Cortex of kidney (tissue), 1 donor: Measurements from ENCODE around the gene TENM4.

Experiments
- DNase-seq: peaks from one replicate; lab custom pipeline; 2025; lab: John Stamatoyannopoulos, UW

Gene TENM4

DNA sequence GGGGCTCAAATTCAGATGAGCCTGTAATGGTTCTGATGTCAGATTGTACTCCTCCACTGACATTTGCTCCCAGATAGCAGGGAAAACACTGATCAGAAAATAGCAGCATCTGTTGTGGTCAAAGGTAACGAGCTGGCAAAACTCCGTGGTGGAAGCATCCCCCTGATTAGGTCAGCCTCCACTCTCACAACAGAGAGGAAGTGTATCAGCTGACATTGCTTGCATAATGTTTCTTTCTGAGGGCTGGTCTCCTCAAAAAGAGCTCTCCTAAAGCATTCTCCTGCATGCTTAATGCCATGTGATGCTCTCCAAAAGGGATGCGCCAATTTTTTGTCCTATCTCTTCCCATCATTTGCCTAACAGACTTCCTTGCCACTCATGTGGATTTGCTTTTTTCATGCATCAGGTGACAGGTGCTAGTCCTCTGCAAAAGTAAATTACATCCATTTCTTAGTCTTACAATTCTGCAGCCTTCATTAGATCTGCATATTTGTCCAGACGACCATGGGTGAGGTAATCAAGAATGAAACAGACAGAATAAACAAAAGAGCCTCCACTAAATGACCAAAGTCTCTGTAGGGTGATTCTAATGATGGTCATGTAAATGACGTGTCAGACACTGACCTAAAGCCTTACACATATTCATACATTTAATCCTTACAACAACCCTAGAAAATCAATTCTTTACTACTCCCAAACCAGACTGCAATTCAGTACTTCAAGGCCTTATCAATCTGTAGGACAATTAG lies 6.4 kb upstream of the TENM4 start:
- DNase-seq: no peak

DNA sequence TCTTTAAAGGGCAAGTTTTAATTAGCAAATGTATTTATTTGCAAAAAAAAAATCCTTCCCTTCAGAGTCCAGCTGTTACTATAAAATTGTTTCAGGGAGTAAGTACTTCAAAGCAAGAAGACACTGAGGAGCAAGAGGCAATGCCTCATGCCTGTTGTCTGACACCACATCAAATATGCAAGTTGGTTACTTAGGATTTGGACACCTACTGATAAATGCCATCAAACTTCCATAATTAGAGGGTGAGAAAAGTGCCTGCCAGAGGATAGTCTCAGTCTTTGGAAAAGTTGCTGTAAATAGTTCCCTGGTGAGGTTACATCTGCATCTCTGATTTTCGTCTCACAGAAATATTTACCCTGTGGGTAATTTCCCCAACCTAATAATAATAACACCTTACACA lies 4.1 kb upstream of the TENM4 start:
- DNase-seq: no peak

DNA sequence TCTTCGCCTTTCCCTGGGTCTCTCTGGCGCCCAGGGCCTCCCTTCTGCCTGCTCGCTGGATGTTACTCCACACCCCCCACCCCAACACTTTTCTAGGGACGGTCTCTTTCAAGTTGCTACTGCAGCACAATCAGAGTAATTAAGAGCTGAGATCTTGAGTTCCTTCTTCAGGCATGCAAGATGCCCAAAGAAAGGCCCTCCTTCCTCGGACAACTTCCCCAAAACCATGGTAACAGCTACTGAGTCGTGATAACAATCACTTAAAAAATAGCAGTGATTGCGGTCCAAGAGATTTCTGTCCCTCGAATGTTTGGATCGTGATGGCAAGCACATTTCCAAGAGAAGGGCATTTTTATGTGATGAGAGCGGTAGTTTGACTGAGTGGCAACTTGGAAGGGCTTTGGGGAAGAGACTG lies 638 bp upstream of the TENM4 start:
- no peak for DNase-seq

DNA sequence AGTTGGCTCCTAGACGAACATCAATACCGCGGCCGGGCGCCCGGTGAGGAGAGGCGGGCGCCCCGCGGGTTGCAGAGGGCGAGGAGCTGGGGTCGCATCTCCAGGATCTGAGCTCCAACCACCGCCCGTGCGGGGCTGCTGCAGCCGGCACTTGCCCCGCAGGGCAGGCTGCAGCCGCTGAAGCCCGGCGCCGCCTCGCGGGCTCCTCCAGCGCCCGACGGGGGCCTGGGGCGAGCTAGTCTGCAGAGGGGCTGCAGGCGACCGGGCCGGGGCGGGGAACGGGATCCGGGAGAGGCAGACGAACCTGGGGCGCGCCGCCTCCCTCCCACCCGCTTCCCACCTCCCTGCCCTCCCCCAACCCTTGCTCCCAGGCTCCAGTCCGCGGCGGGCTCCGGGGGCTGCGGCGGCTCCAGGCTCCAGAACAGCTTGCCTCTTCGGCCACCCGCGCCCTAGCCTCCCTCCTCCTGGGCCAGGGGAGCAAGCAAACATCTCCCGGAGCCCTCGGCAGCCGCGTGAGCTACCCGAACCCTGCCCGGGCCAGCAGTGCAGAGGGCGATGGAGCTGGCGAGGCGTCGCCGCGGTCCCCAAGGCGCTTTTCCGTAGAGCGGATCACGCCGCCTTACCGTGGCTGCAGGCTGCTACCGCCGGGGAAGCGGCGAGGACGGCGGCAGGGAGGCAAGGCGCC lies 802 bp downstream of the TENM4 start:
- DNase-seq: no peak

GRCh38 chr11:79439410-79439885 lies 1.4 kb downstream of the TENM4 start:
- DNase-seq: no peak

DNA sequence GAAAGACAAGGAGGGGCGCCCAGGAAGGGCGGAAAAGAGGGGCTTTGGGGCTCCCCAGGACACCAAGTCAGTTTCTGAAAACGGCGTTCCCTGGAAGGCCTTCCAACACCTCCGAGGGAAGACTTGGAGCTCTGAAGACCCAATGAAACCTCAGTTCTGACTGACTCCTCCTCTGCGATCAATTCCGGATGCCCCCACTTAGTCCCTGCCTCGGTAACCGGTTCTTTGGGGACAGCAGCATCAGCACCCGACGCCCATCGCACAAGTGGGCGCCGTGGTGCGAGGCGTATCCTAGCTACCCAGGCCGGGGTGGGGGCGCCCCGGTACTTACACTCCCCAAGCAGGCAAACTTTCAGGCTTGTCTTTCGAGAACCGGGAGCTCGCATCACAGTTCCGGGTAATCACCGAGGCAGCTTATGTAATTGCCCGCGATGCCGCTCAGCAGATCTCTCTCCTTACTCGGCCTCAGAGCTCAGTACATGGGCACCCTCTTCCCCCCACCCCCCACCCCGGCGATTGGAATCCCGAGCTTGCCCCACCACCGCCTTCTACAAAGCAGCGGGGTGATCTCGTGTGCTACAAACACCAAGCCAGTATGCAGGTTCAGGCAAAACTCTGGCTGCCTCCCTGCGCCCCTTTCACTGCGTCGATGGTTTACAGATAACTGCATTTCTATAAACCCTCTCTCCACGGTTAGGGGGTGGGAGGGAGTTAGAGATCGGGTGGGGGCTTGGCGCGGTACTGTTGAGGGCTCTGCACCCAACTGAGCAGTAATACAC lies 2.0 kb downstream of the TENM4 start:
- no peak for DNase-seq

GRCh38 chr11:79437981-79438630 lies 2.7 kb downstream of the TENM4 start:
- DNase-seq: no peak

DNA sequence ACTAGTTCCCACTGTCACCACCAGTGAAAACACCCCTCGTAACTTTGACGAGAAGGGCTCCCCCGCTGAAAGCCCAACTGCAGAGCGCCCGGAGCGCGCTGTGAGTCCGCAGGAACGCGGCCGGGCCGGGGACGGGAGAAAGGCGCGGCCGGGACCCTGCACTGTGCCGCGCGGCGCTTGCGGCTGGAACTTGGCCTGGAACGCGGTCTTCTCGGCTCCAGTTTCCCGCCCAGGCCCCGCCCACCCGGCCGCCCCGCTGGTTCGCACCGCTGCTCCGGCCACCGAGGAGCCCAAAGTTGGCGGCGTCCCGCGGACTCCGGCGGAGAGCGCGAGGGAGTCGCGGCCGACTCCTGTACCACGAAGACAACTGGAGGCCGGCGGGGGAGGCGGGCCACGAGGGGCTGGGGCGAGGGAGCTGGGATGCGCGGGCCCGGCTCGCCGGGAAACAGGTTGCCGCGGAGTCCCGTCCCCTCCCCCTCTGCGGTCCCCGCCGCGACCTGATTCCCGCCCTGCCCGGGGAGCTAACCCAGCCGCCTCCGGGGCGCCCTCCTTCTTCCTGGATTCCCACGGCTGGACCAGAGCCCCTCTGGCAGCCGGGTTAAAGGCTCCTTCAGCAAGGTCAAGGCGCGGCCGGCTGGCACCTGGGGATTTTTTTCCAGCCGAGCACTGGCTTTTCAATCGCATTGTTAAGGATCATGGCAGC lies 3.4 kb downstream of the TENM4 start:
- no peak for DNase-seq

- DNase-seq: no peak
These were observed 3.9 kb downstream of the TENM4 start for GRCh38 chr11:79436919-79437277.

- DNase-seq: no peak
These were observed 6.5 kb downstream of the TENM4 start for GRCh38 chr11:79434283-79434682.

- no peak for DNase-seq
These were observed 8.7 kb downstream of the TENM4 start for GRCh38 chr11:79432138-79432537.

- no peak for DNase-seq
These were observed 9.3 kb downstream of the TENM4 start for GRCh38 chr11:79431535-79431934.

- DNase-seq: no peak
These were observed 10.6 kb downstream of the TENM4 start for GRCh38 chr11:79430280-79430679.

- DNase-seq: no peak
These were observed 12.4 kb downstream of the TENM4 start for GRCh38 chr11:79428406-79428805.

DNA sequence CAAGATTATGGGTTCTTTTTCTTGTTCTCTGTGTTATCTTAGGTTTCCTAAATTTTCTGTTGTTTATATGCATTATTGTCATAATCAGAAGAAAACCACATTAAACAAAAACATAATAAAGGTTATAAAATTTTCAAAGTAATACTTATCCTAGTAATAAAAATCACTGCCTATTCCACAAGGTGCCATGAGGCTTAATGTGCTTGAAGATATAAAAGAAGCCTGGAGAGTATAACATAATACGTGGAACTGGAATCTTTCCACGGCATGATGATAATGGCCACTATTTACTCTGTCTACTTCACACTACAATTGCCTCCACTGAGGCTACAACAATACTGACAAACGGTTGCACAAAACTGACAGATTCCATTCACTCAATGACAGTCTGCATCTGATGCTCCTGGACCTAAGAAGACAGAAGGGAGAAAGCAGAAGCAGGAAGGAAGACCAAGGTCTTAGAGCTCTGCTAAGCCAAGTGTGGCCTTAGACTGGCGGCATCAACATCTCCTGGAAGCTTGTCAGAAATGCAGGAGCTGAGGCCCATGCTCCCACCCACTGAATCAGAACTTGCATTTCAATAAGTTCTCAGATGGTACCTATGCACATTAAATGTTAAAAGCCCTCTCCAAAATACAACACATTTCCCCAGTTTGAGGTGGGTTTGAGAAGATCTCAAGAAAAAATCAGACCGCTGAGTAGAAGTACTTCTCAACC lies 13.1 kb downstream of the TENM4 start:
- DNase-seq: no peak

- DNase-seq: no peak
These were observed 13.7 kb downstream of the TENM4 start for GRCh38 chr11:79427126-79427525.

DNA sequence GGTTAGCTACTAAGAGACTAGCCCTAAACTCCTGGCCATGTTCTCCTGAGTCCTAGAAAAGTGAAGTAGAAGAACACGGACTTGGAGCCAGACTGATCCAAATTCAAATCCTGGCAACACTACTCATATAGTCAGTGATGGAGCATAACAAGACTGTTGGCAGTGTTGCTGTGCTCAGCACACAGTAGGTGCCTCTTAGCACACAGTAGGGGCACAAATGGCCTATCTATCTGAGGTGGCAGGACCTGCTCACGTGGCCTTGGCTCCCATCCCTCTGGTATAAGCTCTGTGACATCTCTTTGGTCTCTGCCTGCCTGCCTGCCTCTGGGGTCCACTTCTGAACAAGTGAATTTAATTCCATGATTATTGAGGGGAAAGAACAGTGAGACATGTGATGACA lies 15.4 kb downstream of the TENM4 start:
- DNase-seq: no peak

DNA sequence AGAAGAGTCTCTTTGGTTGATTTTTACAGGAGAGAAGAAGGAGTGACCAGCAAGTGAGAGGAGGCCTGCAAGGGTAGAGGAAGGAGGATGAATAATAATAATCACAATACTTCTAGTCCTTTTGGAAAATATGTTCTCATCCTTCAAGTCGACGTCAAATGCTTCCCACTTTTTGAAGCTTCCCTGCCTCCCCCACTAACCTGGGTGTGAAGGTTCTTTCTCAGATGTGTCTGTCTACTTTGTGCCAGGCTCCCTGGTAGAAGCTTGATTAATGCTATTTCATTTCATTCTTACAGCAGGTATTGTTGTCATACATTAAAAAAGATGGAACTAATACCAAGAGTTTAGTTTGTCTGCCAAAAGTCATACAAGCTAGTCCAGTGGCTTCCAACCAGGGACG lies 17.1 kb downstream of the TENM4 start:
- no peak for DNase-seq

GRCh38 chr11:79422866-79423265 lies 18.0 kb downstream of the TENM4 start:
- DNase-seq: no peak

- no peak for DNase-seq
These were observed 19.0 kb downstream of the TENM4 start for GRCh38 chr11:79421820-79422219.

- no peak for DNase-seq
These were observed 21.7 kb downstream of the TENM4 start for GRCh38 chr11:79419120-79419519.
